ENCODE data around the gene GLS2.

GLS2 gene

DNA sequence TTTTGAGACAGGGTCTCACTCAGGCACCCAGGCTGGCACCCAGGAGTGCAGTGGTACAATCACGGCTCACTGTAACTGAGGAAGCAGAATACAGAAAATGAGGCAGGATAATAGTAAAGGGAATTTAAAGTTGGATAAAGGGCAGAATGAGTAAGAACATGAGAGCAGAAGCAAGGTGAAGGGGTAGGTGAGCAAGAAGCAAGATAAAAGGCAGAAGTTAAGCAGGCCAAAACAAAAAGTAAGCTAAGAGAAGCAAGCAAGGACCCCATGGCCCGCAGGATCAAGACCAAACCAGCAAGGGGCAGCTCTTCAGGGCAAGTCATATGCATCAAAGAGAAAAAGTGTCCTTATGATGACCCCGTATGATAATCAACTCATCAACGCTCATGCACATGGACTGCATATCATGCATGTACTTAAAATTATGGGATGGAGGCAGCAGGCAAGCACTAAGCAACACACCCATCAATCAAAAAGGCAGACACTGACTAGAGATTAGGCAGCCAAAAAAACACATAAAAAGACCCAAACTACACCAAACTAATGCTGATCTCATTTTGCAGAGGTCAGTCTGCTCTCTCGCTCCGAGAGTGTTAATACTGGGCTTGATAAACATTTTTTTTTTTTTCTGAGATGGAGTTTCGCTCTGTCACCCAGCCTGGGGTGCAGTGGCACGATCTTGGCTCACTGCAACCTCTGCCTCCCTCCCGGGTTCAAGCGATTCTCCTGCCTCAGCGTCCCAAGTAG lies 50.4 kb downstream of the GLS2 start:
- DNase-seq, result no peak

DNA sequence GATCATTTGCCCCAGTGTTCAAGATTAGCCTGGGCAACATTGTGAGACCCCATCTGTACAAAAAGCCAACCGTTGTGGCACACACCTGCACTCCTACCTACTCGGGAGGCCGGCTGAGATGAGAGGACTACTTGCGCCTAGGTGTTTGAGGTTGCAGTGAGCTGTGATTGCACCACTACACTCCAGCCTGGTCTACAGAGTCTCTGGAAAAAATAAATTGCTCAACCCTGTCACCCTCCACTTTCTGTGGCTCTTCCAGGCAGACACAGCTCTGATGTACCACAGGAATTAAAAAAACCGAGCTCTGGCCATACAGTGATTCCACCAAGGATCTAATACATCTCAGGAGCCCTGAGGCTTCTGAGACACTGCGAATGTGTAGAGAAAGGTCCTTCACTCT lies 53.1 kb downstream of the GLS2 start:
- DNase-seq, result no peak

DNA sequence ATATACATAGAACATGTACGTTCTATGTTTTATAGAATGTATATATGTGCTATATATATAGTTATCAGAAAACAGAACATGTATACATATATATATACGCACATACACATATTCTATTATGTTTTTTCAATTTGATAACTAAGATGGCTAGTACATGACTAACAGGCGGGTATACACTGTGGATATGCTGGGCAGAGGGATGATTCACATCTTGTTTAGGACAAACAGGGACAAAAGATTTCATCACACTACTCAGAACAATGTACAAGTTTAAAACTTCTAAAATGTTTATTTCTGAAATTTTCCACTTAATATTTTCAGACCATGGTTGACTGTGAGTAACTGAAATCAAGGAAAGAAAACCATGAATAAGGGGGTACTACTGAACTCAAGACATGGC lies 56.1 kb downstream of the GLS2 start:
- no peak for DNase-seq

DNA sequence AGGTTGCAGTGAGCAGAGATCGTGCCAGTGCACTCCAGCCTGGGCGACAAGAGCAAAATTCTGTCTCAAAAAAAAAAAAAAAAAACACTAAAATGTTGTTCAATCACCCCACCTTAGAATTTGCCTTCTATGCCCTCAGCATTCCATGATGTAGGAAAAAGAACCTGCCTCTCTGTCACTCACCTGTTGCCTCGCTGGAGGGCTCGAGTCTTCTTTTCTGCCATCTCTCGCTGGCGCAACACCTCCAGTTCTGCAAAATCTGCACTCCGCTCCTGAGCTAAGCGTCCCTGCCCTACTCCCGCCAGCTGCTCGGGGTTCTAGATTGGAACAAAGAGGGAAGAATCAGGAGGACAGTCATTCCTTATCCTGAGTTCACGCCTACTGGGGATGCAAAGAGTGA lies 56.7 kb downstream of the GLS2 start:
- DNase-seq, result no peak

DNA sequence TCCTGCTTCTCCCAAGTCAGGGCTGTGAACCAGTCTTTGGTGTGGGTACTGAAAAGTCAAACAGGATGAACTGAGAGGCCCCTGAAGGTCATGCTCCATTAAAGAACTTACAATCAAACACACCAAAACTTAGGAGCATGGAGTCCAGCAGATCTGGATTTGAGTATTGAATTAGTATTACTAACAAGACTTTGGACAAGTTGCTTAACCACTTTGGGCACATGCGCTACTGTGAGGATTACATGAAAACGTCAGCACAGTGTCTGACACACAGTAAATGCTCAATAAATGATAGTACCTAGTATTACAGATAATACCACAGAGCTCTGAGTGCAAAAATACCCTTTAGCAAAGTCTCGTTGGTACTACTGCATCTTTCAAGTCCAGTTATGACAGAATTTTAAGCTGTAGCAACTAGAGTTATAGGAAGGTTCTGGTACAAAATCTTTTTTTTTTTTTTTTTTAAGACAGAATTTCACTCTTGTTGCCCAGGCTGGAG lies 62.0 kb downstream of the GLS2 start:
- DNase-seq, result no peak

DNA sequence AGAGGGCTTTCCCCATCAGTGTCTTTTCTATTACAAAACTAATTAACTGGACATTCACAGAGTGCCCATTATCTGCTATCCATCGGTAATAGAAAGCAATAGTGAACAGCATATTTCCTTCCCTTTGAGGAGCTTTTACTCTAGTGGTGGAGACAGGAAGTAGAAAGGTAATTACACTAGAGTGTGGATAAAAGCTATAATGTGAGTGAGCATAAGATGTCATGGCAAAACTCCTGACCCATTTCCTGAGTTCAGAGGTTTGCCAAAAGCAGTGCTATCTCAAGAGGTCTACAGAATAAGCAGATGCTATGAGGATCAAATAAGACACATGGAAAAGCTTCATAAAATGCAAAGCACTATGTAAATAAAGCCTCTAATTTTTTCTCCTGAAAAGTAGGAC lies 62.8 kb downstream of the GLS2 start:
- no peak for DNase-seq

Data from NCI-H82 (cell line).